Measurements from ENCODE around the gene KLHL41.
"Not testable (repeated sequence)": the region's sequence is repeated elsewhere in the genome, so short reads cannot be mapped to it uniquely, and the experiment has no call there.

Gene KLHL41

DNA sequence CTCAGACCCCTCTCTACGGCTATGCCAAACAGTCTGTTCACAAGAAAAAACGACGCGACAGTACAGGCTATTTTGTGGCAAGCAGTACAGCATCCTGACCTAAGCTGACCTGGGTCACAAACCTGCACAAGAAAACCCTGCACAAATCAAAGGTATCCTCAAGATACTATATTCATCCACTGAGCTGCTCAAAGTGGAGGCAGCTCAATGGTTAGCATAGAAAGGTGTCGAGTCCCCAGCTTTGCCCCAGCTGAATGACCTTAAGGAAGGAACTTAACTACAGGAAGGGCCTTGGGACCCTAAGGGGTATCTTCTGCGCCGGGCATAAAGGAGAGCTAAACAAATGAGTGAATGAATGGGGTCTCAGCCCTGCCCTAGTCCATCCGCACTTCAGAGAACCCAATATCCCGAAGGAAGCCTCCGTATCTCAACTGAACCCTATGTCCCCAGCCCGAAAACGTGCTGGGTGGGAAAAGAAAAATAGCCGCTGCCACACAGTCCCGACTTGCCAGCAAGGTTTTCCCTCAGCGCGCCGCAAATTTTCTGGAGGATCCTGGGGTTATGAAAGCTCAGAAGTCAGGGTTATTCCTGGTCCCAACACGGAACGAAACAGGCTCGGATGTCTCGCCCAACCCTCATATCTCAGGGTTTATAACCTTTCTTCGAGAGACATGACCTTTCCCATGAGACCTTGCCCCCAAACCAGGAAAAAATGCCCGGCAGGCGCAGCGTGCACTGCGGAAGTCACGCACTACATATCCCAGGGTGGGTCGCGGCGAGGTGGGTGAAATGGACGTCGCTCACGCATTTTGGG, 63.9 kb downstream of the KLHL41 start, which contains the start of gene FASTKD1:
FASTKD1 (minus strand) TSS at position 706 of the 814 bp plus-strand sequence. CDS start 1,836 bp downstream, outside the sequence.
- peak; percentile 90 to 92 for DNase-seq

DNA sequence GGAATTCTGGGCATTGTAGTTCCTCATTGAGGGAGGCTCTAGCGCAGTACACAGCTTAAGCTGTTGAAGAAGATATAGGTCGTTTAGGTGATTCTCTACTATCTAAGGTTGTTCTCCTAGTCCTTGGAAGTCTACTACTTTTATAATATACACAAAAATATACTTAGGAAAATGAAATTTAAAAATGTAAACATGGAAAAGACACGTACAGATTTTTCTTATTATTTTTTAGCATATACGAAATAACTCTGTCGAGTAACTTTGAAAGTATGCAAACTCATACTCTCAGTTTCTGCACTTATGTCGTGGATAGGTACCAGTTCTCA, 64.4 kb downstream of the KLHL41 start:
- DNase-seq = no peak

GRCh38 chr2:169574539-169574938, 65.0 kb downstream of the KLHL41 start:
- not testable (repeated sequence) for DNase-seq

GRCh38 chr2:169575264-169575663, 65.8 kb downstream of the KLHL41 start:
- DNase-seq = not testable (repeated sequence)
